H1 (cell line): ENCODE measurements around the gene HTR2C. TPM values are rescaled to one million over a fixed set of nuclear protein-coding genes. Genes with fewer than 3 reads are reported as not detected.

Experiments
- CBX5 ChIP-seq: fragments of 300-800, 300-1000 bp; sonication (generic); IDR thresholded peaks from 2 replicates; pipeline ENCODE4 v1.7.1; 2016; ENCODE audit warnings: antibody characterized with exemption, low read length, low read depth
- E2F6 ChIP-seq: IDR thresholded peaks from 2 replicates; pipeline ENCODE4 v1.6.1; 2012; ENCODE audit warnings: inconsistent platforms
- EGR1 ChIP-seq: IDR thresholded peaks from 2 replicates; pipeline ENCODE4 v1.6.1; 2011; ENCODE audit warnings: low read depth, low read length, borderline replicate concordance
- KDM4A ChIP-seq: IDR thresholded peaks from one replicate; pipeline ENCODE4 v1.7.1; 2012; ENCODE audit warnings: low read depth, mild to moderate bottlenecking, moderate library complexity, low read length, inconsistent platforms; ENCODE audit not compliant: severe bottlenecking
- RAD21 ChIP-seq, 2 experiments: IDR thresholded peaks in 1 of 2; conservative IDR thresholded peaks in 1 of 2; 2 replicates each; pipeline ENCODE4 v1.6.1; 2011; ENCODE audit warnings: low read depth in 2 of 2, low read length in 2 of 2, improper control_type of control experiment in 1 of 2, inconsistent platforms in 1 of 2, mild to moderate bottlenecking in 1 of 2, moderate library complexity in 1 of 2
- polyA plus RNA-seq, 7 experiments: library from polyadenylated mRNA; depleted of rRNA in 3 of 7; stranded (reverse) in 5 of 7; unstranded in 2 of 7; fragments of >200 nt in 5 of 7; fragments of 200-250 nt in 2 of 7; gene quantifications; 1 replicate in 5 of 7; 2 replicates in 1 of 7; 4 replicates in 1 of 7; pipeline versions ENCODE4 v1.2.1 to v1.2.3, GENCODE V29; 2011 to 2013; ENCODE audit warnings: missing spikeins in 2 of 7, mixed read lengths in 2 of 7
- total RNA-seq: library from RNA; stranded (reverse); fragmentation: NEBNext Ultra II Directional; extraction: Animal tissue kit (Norgen Biotek cat#: 25700); gene quantifications from 2 replicates; pipeline ENCODE4 v1.2.1, GENCODE V29; 2021

The HTR2C gene
- total and polyA plus RNA-seq, 2 of the 8 experiments (the other 6 are each of a cell fraction or from before 2014, with no cell fraction given) = 1.7 to 2.0 TPM

- TF ChIP-seq EGR1 = no peak
- TF ChIP-seq CBX5 = no peak
- TF ChIP-seq E2F6 = no peak
- no peak for TF ChIP-seq KDM4A
- TF ChIP-seq RAD21 (IDR thresholded peaks at IDR 0.05 in 1 of 2, conservative IDR thresholded peaks at IDR 0.05 in 1 of 2; ENCODE audit: low read depth in 2 of 2, low read length in 2 of 2) = no peak
Measured at GRCh38 chrX:114591121-114591520, 7.2 kb downstream of the HTR2C start (continued).
